ENCODE data around the gene SLC9C1.

- TF ChIP-seq GATA2 (IDR thresholded peaks at IDR 0.05; ENCODE audit: low read depth, low read length) (no peak), GATA3 (IDR thresholded peaks at IDR 0.05; ENCODE audit: low read depth, low read length) (no peak)
These were observed at the start of gene SLC9C1 for GRCh38 chr3:112293368-112294321.

Measured in SH-SY5Y (cell line).